ENCODE results near the gene PRKCZ.
"Not testable (repeated sequence)": the region's sequence is repeated elsewhere in the genome, so short reads cannot be mapped to it uniquely, and the experiment has no call there.

- TF ChIP-seq CTCF, POLR2A (IDR thresholded peaks at IDR 0.05): not testable (repeated sequence)
These were observed 97.7 kb downstream of the PRKCZ start for GRCh38 chr1:2147869-2148268.

All from heart left ventricle (tissue), 13 donors.